ENCODE measurements around the gene BTK. TPM values are rescaled to one million over a fixed set of nuclear protein-coding genes. Genes with fewer than 3 reads are reported as not detected.

BTK gene
- total and polyA plus RNA-seq, 4 donors = 15.5 to 29.4 (median 21.4) TPM

- H3K9ac ChIP-seq (ENCODE audit: insufficient read depth in 1 of 2, low read length in 2 of 2) = no peak overlapping the region
- H3K4me1 ChIP-seq (ENCODE audit: control insufficient read depth in 5 of 5, insufficient read depth in 5 of 5, low read length in 5 of 5) = peaks cover 0 to 6% (median 0%) of the 10 kb centered on the region in 5 donors
- no peak overlapping the region for H3K4me3 ChIP-seq
- DNase-seq (no peak), ATAC-seq (ENCODE audit: insufficient read depth, low FRiP score) (no peak)
- H3K27ac ChIP-seq (ENCODE audit: low read depth in 1 of 2, low read length in 1 of 2) = no peak overlapping the region
- 75 to 79% methylated on average over 10 of the region's 10 CpGs for WGBS, 2 donors
- TF ChIP-seq, protein P1, sequence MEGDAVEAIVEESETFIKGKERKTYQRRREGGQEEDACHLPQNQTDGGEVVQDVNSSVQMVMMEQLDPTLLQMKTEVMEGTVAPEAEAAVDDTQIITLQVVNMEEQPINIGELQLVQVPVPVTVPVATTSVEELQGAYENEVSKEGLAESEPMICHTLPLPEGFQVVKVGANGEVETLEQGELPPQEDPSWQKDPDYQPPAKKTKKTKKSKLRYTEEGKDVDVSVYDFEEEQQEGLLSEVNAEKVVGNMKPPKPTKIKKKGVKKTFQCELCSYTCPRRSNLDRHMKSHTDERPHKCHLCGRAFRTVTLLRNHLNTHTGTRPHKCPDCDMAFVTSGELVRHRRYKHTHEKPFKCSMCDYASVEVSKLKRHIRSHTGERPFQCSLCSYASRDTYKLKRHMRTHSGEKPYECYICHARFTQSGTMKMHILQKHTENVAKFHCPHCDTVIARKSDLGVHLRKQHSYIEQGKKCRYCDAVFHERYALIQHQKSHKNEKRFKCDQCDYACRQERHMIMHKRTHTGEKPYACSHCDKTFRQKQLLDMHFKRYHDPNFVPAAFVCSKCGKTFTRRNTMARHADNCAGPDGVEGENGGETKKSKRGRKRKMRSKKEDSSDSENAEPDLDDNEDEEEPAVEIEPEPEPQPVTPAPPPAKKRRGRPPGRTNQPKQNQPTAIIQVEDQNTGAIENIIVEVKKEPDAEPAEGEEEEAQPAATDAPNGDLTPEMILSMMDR (IDR thresholded peaks at IDR 0.05; ENCODE audit: control extremely low read depth, extremely low read depth) = no peak
- H3K36me3 ChIP-seq (ENCODE audit: control insufficient read depth in 4 of 4, insufficient read depth in 4 of 4, low read length in 4 of 4) = peaks cover 0 to 5% (median 2%) of the 10 kb centered on the region in 4 donors
- H3K27me3 ChIP-seq (ENCODE audit: control insufficient read depth in 3 of 3, insufficient read depth in 3 of 3, low read length in 2 of 3) = peaks cover 0 to 5% (median 0%) of the 10 kb centered on the region in 3 donors
- H3K9me3 ChIP-seq (ENCODE audit: control insufficient read depth in 4 of 4, insufficient read depth in 3 of 4, low read length in 3 of 4) = no peaks in the 10 kb centered on the region
Observed at GRCh38 chrX:101411984-101412383, 26.0 kb upstream of the BTK start.

DNA sequence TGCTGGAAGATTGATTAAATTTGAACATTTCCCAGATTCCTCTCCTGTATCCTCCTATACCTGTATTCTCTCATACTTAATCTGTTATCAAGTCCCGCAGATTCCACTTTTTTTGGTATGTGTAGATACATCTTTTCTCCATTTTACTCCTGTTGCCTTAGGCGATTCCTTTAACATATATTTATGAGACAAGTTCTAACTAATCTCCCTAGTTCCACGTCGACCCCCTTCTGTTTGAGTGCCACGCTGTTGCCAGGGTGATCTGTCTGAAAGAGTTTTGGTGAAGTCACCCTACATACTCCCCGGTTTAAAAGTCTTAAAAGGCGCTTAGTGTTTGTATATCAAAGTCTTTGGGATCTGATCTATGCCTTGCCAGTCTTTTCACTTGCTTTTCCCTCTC lies 24.5 kb upstream of the BTK start:
- no peaks in the 10 kb centered on the region for H3K9me3 ChIP-seq (ENCODE audit: control insufficient read depth in 4 of 4, insufficient read depth in 3 of 4, low read length in 3 of 4)
- H3K4me3 ChIP-seq = no peak overlapping the region
- TF ChIP-seq, protein P1 (IDR thresholded peaks at IDR 0.05; ENCODE audit: control extremely low read depth, extremely low read depth) = no peak
- no peak overlapping the region for H3K27ac ChIP-seq (ENCODE audit: low read depth in 1 of 2, low read length in 1 of 2)
- peaks cover 0 to 10% (median 4%) of the 10 kb centered on the region in 5 donors for H3K4me1 ChIP-seq (ENCODE audit: control insufficient read depth in 5 of 5, insufficient read depth in 5 of 5, low read length in 5 of 5)
- peak overlapping the region in 1 of 2 donors; percentile 17 for H3K9ac ChIP-seq (ENCODE audit: insufficient read depth in 1 of 2, low read length in 2 of 2)
- H3K36me3 ChIP-seq (ENCODE audit: control insufficient read depth in 4 of 4, insufficient read depth in 4 of 4, low read length in 4 of 4) = peaks cover 0 to 5% (median 2%) of the 10 kb centered on the region in 4 donors
- peaks cover 0 to 5% (median 0%) of the 10 kb centered on the region in 3 donors for H3K27me3 ChIP-seq (ENCODE audit: control insufficient read depth in 3 of 3, insufficient read depth in 3 of 3, low read length in 2 of 3)
- WGBS, 2 donors = 49 to 54% methylated on average over 7 of the region's 7 CpGs
- ATAC-seq (ENCODE audit: insufficient read depth, low FRiP score) (no peak), DNase-seq (no peak)

DNA sequence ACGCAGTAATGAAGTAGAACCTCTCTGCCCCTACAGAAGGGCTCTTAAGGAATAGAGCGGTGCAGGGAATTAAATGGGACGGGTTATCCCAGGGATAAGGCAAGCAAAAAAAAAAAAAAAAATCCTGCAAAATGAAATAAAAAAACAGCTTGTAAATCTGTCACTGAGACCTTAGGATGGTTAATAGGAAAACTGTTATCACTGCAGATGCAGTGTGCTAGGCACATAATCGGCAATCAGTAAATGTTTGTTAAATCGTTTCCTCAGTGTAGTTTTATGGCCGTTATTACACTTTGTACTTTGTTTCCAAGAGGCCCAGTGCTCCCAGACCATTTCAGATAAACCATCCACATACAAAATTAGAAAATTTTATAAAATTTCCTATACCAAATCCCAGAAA lies 23.1 kb upstream of the BTK start:
- Histone ChIP-seq H3K9me3 (ENCODE audit: control insufficient read depth in 4 of 4, insufficient read depth in 3 of 4, low read length in 3 of 4) (no peaks in the 10 kb centered on the region), H3K27me3 (ENCODE audit: control insufficient read depth in 3 of 3, insufficient read depth in 3 of 3, low read length in 2 of 3) (peaks cover 0 to 5% (median 0%) of the 10 kb centered on the region in 3 donors), H3K4me3 (no peak overlapping the region), H3K36me3 (ENCODE audit: control insufficient read depth in 4 of 4, insufficient read depth in 4 of 4, low read length in 4 of 4) (peaks cover 0 to 5% (median 2%) of the 10 kb centered on the region in 4 donors), H3K27ac (ENCODE audit: low read depth in 1 of 2, low read length in 1 of 2) (peak overlapping the region in 1 of 2 donors; percentile 95), H3K9ac (ENCODE audit: insufficient read depth in 1 of 2, low read length in 2 of 2) (peak overlapping the region in 1 of 2 donors; percentile 96), H3K4me1 (ENCODE audit: control insufficient read depth in 5 of 5, insufficient read depth in 5 of 5, low read length in 5 of 5) (peaks cover 0 to 10% (median 4%) of the 10 kb centered on the region in 5 donors)
- DNase-seq (no peak), ATAC-seq (ENCODE audit: insufficient read depth, low FRiP score) (no peak)
- 2 to 30% methylated on average over 6 of the region's 6 CpGs for WGBS, 2 donors
- TF ChIP-seq, protein P1 (IDR thresholded peaks at IDR 0.05; ENCODE audit: control extremely low read depth, extremely low read depth) = no peak

DNA sequence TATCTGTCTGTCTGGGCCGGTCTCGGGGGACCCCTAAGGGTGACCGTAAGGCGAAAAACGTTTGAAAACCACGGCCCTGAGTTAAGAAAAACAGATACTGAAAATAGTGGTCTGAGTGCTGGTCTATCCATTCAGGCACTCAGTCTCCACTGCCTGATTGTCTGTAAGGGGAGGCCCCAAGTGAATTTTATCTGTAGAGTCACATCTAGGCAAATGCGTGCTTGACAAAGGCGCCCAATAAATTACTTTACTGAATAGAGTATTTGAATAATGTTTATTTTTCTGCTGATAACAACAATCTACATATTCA lies 22.5 kb upstream of the BTK start:
- ATAC-seq (ENCODE audit: insufficient read depth, low FRiP score) (no peak), DNase-seq (no peak)
- no peaks in the 10 kb centered on the region for H3K9me3 ChIP-seq (ENCODE audit: control insufficient read depth in 4 of 4, insufficient read depth in 3 of 4, low read length in 3 of 4)
- H3K27ac ChIP-seq (ENCODE audit: low read depth in 1 of 2, low read length in 1 of 2) = peak overlapping the region; percentile 90 to 95
- peaks cover 0 to 5% (median 0%) of the 10 kb centered on the region in 3 donors for H3K27me3 ChIP-seq (ENCODE audit: control insufficient read depth in 3 of 3, insufficient read depth in 3 of 3, low read length in 2 of 3)
- 0 to 20% methylated on average over 8 of the region's 8 CpGs for WGBS, 2 donors
- H3K36me3 ChIP-seq (ENCODE audit: control insufficient read depth in 4 of 4, insufficient read depth in 4 of 4, low read length in 4 of 4) = peaks cover 0 to 5% (median 2%) of the 10 kb centered on the region in 4 donors
- TF ChIP-seq, protein P1 (IDR thresholded peaks at IDR 0.05; ENCODE audit: control extremely low read depth, extremely low read depth) = no peak
- peak overlapping the region; percentile 70 to 96 for H3K9ac ChIP-seq (ENCODE audit: insufficient read depth in 1 of 2, low read length in 2 of 2)
- H3K4me3 ChIP-seq = peak overlapping the region; percentile 50
- H3K4me1 ChIP-seq (ENCODE audit: control insufficient read depth in 5 of 5, insufficient read depth in 5 of 5, low read length in 5 of 5) = peaks cover 0 to 10% (median 4%) of the 10 kb centered on the region in 5 donors

Data from lung (tissue), 12 donors.